GM12878 (cell line): ENCODE results near the gene TACC2. TPM values are rescaled to one million over a fixed set of nuclear protein-coding genes. Genes with fewer than 3 reads are reported as not detected.

ENCODE experiments used
- ATAC-seq: fragments of 200-7000 bp; cut with Tn5 transposase; 3 replicates; pipeline ENCODE4 v1.9.1; 2020; ENCODE audit warnings: mild to moderate bottlenecking, moderate library complexity
- BruUV-seq: library from RNA; stranded (reverse); fragments of 400-500 nt; replicated peaks from 2 replicates; lab custom pipeline; 2021; lab: Mats Ljungman, UMichigan
- CTCF ChIA-PET: fragments of 300-600 bp; sonication (Branson Sonifier 250); formaldehyde crosslinking; extraction: SDS; loops from one replicate; lab custom pipeline; 2021; ENCODE audit warnings: inconsistent platforms; lab: Yijun Ruan, JAX
- POLR2A ChIA-PET: fragments of 350-600 bp; formaldehyde crosslinking; extraction: SDS; loops from one replicate; lab custom pipeline; 2021; ENCODE audit warnings: inconsistent platforms; lab: Charles Lee
- RAD21 ChIA-PET: fragments of 300-600 bp; sonication (Branson Sonifier 250); formaldehyde crosslinking; loops from one replicate; lab custom pipeline; 2023; ENCODE audit warnings: antibody characterized with exemption; ENCODE audit not compliant: unreplicated experiment; lab: Charles Lee
- SMC1A ChIA-PET: fragments of 300-600 bp; sonication (Branson Sonifier 250); formaldehyde crosslinking; loops from one replicate; lab custom pipeline; 2023; ENCODE audit not compliant: unreplicated experiment, uncharacterized antibody; lab: Charles Lee
- DNase-seq: peaks from one replicate; pipeline ENCODE4 v3.0.0-alpha.2; 2011; ENCODE audit warnings: low read depth, low spot score
- FAIRE-seq: peaks from 3 replicates; lab custom pipeline; 2011; peaks lifted over from hg19 to GRCh38; lab: Jason Lieb, UNC
- H2AFZ ChIP-seq: 2 replicates; pipeline ENCODE4 v1.6.0; 2011; ENCODE audit warnings: low read depth, low read length, control low read depth; ENCODE audit not compliant: control insufficient read depth
- H3K27ac ChIP-seq: 2 replicates; pipeline ENCODE4 v1.5.1; 2011; ENCODE audit warnings: control low read depth; ENCODE audit not compliant: control insufficient read depth, insufficient read depth
- H3K27me3 ChIP-seq, 2 experiments: replicated peaks in 1 of 2; 2 replicates each; pipeline versions ENCODE4 v1.6.0 to v1.6.1; 2011; ENCODE audit warnings: low read length in 1 of 2; ENCODE audit not compliant: control insufficient read depth in 2 of 2, insufficient read depth in 2 of 2
- H3K36me3 ChIP-seq, 2 experiments: 2 replicates each; pipeline ENCODE4 v1.5.1; 2011; ENCODE audit warnings: low read length in 1 of 2; ENCODE audit not compliant: control insufficient read depth in 2 of 2, insufficient read depth in 2 of 2
- H3K4me1 ChIP-seq: 2 replicates; pipeline ENCODE4 v1.6.1; 2011; ENCODE audit warnings: mild to moderate bottlenecking, low read length, moderate library complexity, mixed read lengths; ENCODE audit not compliant: control insufficient read depth, insufficient read depth
- H3K4me2 ChIP-seq: 2 replicates; pipeline ENCODE4 v1.6.0; 2011; ENCODE audit warnings: control low read depth; ENCODE audit not compliant: control insufficient read depth, insufficient read depth
- H3K4me3 ChIP-seq: fragments of 200-600 bp; sonication (generic); 2 replicates; pipeline ENCODE4 v1.5.1; 2016
- H3K79me2 ChIP-seq: 2 replicates; pipeline ENCODE4 v1.6.0; 2011; ENCODE audit warnings: low read length; ENCODE audit not compliant: control insufficient read depth, insufficient read depth
- H3K9ac ChIP-seq: 2 replicates; pipeline ENCODE4 v1.8.0; 2011; ENCODE audit warnings: low read length, control low read depth, mixed read lengths; ENCODE audit not compliant: control insufficient read depth, insufficient read depth
- H3K9me3 ChIP-seq: replicated peaks from 3 replicates; pipeline ENCODE4 v1.5.1; 2011; ENCODE audit warnings: mild to moderate bottlenecking, low read length; ENCODE audit not compliant: control insufficient read depth, insufficient read depth
- H4K20me1 ChIP-seq: 2 replicates; pipeline ENCODE4 v1.6.0; 2011; ENCODE audit not compliant: control insufficient read depth, insufficient read depth
- CBX3 ChIP-seq: fragments of 200-600 bp; sonication (generic); IDR thresholded peaks from 2 replicates; pipeline ENCODE4 v1.6.1; 2016; ENCODE audit warnings: low read depth, borderline replicate concordance
- FOXK2 ChIP-seq: fragments of 450-650 bp; IDR thresholded peaks from 2 replicates; pipeline ENCODE4 v1.6.1; 2017; ENCODE audit warnings: mild to moderate bottlenecking, moderate library complexity
- STAT1 ChIP-seq: fragments of 450-650 bp; conservative IDR thresholded peaks from 2 replicates; pipeline ENCODE4 v1.6.1; 2014; ENCODE audit warnings: antibody characterized with exemption, mild to moderate bottlenecking
- TCF3 ChIP-seq: IDR thresholded peaks from 2 replicates; pipeline ENCODE4 v1.6.1; 2012; ENCODE audit warnings: low read depth, mild to moderate bottlenecking, low read length, borderline replicate concordance; ENCODE audit not compliant: insufficient read depth
- WGBS: methylation state at CpG from one replicate; pipeline ENCODE4 v1.1.6; 2016; ENCODE audit warnings: low lambda C conversion rate; ENCODE audit not compliant: insufficient replicate concordance, insufficient coverage; ENCODE audit errors: missing lambda C conversion rate; 5-methylcytosine and 5-hydroxymethylcytosine counted together
- in situ Hi-C: fragments of 300-500 bp; cut with MboI; formaldehyde crosslinking; loops from 9 replicates; pipeline ENCODE4 v1.14.3; 2018; ENCODE audit warnings: mixed read lengths
- intact Hi-C: fragments of 100-400 bp; cut with micrococcal nuclease; formaldehyde crosslinking; loops from one replicate; pipeline ENCODE4 v1.14.2; 2022; ENCODE audit not compliant: unreplicated experiment
- polyA plus RNA-seq, 11 experiments: library from polyadenylated mRNA; depleted of rRNA in 4 of 11; unstranded in 6 of 11; stranded (reverse) in 5 of 11; fragments of >200 nt; fragmentation: Nextera tagmentation in 4 of 11; fragmentation: Illumina TruSeq in 1 of 11; extraction: Ambion mirVana in 4 of 11; extraction: Trizol in 1 of 11; gene quantifications; 1 replicate in 1 of 11; 2 replicates in 10 of 11; pipeline versions ENCODE4 v1.2.1 to v1.2.3, GENCODE V29; 2011 to 2016; ENCODE audit warnings: inconsistent platforms in 2 of 11, missing spikeins in 2 of 11, low read depth in 1 of 11
- total RNA-seq, 4 experiments: library from RNA; depleted of rRNA in 3 of 4; stranded (reverse); fragments of >200 nt in 3 of 4; fragmentation: Illumina TruSeq in 1 of 4; extraction: Trizol in 1 of 4; gene quantifications; 2 replicates each; pipeline versions ENCODE4 v1.2.1 to v1.2.3, GENCODE V29; 2013 to 2021
- TF ChIP-seq, protein P1 (sequence below): IDR thresholded peaks from 2 replicates; pipeline ENCODE4 v1.6.1; 2011; ENCODE audit warnings: borderline replicate concordance, low read depth, mild to moderate bottlenecking, moderate library complexity, mixed read lengths, low read length; ENCODE audit not compliant: insufficient read depth; ENCODE audit errors: extremely low read length
- TF ChIP-seq, protein P2 (sequence below): fragments of 450-650 bp; IDR thresholded peaks from 2 replicates; pipeline ENCODE4 v1.6.1; 2017; ENCODE audit warnings: mild to moderate bottlenecking, moderate library complexity
- TF ChIP-seq, protein P3 (sequence below): fragments of 450-650 bp; IDR thresholded peaks from 2 replicates; pipeline ENCODE4 v1.6.1; 2016; ENCODE audit warnings: mild to moderate bottlenecking
- TF ChIP-seq, protein P4 (sequence below): IDR thresholded peaks from 2 replicates; pipeline ENCODE4 v1.6.1; 2011; ENCODE audit warnings: low read depth, mild to moderate bottlenecking, low read length, moderate library complexity, borderline replicate concordance; ENCODE audit errors: extremely low read depth
- TF ChIP-seq, protein P5 (sequence below): fragments of 450-650 bp; formaldehyde crosslinking; IDR thresholded peaks from 2 replicates; pipeline ENCODE4 v1.4.0; 2020; ENCODE audit warnings: mild to moderate bottlenecking, moderate library complexity

The TACC2 gene
- total and polyA plus RNA-seq, 10 of the 15 experiments (the other 5 are each of a cell fraction or from before 2014, with no cell fraction given) = 0.07 to 0.64 (median 0.13) TPM; not detected in 5

DNA sequence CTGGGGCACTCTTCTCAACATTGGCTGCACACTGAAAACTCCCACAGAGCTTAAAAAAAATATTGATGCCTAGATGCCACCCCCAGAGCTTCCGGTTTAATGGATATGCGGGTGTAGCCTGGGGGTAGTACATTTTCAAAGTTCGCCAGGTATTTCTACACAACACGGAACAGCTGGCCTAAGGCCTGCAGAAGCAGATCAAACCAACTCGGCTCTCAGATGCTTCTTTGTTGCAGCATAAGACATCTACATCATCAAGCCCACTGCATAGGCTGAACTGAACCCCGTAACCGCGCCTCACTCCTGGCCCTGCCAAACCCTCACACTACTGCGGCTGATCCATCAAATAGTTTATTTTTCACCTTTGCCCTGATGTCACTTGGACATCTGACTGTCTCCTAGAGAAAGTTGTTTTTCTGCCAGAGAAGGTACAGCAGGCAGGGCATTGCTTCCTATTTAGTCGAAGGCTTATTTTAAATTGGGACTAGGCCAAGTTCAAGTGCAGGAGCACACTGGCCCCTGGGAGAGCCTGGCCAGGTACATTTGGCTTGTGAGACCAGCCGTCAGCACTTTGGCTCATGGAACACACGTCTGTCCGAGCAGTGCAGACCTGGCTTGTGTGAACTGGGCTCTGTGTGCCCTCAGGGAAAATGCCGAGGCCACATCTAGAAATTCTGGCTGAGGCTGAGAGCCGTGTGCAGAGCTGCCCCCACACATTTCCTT, 113.3 kb downstream of the TACC2 start (continued):
- TF ChIP-seq, protein P1, sequence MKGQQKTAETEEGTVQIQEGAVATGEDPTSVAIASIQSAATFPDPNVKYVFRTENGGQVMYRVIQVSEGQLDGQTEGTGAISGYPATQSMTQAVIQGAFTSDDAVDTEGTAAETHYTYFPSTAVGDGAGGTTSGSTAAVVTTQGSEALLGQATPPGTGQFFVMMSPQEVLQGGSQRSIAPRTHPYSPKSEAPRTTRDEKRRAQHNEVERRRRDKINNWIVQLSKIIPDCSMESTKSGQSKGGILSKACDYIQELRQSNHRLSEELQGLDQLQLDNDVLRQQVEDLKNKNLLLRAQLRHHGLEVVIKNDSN = no peak

DNA sequence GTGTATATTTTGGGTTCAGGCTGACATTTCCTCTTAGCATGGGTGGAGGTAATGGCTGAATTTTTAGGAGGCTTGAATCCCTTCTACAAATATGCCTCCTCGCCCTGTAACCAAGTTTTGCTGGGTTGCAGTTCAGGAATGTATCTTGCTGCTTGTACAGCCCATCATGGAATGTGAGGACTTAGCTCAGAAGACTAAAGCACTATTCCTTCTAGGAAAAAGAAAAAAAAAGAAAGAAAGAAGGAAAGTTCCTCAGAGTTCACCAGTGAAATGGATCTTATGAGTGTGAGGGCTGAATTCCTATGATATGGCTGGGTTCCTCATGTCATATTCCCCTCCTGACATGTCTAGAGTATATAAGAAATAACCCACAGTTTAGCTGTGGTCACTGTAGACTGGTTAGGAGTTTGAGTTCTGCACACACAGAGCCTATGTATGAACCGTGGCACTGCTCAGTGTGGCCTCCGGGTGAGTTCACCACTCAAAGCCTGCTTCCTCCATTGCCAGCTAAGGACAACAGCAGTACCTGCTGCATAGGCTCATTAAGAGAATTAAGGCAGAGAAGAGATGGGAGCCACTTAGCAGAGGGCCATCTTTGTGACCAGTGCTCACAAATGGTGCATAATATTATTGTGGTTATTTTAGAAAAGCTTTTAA, 114.0 kb downstream of the TACC2 start:
- no peaks in the 10 kb centered on the region for H3K27me3 ChIP-seq
- no peaks in the 10 kb centered on the region for H3K4me1 ChIP-seq
- H4K20me1 ChIP-seq = no peaks in the 10 kb centered on the region
- no peak overlapping the region for H3K4me3 ChIP-seq
- intact Hi-C loops = no loop called here
- H3K27ac ChIP-seq = no peak overlapping the region
- no peak overlapping the region for H2AFZ ChIP-seq
- DNase-seq (no peak), ATAC-seq (no peak), FAIRE-seq (no peak)
- H3K36me3 ChIP-seq = no peaks in the 10 kb centered on the region
- ChIA-PET RAD21 (no interaction called here), SMC1A (no interaction called here), POLR2A (no interaction called here), CTCF (no interaction called here)
- WGBS = 9% methylated on average over 3 of the region's 3 CpGs
- H3K9me3 ChIP-seq = no peaks in the 10 kb centered on the region
- in situ Hi-C loops = no loop called here
- BruUV-seq = no TSS peak
- H3K9ac ChIP-seq = no peak overlapping the region
- no peaks in the 10 kb centered on the region for H3K79me2 ChIP-seq
- no peak overlapping the region for H3K4me2 ChIP-seq
- no peak for TF ChIP-seq STAT1
- no peak for TF ChIP-seq TCF3
- TF ChIP-seq, protein P2, sequence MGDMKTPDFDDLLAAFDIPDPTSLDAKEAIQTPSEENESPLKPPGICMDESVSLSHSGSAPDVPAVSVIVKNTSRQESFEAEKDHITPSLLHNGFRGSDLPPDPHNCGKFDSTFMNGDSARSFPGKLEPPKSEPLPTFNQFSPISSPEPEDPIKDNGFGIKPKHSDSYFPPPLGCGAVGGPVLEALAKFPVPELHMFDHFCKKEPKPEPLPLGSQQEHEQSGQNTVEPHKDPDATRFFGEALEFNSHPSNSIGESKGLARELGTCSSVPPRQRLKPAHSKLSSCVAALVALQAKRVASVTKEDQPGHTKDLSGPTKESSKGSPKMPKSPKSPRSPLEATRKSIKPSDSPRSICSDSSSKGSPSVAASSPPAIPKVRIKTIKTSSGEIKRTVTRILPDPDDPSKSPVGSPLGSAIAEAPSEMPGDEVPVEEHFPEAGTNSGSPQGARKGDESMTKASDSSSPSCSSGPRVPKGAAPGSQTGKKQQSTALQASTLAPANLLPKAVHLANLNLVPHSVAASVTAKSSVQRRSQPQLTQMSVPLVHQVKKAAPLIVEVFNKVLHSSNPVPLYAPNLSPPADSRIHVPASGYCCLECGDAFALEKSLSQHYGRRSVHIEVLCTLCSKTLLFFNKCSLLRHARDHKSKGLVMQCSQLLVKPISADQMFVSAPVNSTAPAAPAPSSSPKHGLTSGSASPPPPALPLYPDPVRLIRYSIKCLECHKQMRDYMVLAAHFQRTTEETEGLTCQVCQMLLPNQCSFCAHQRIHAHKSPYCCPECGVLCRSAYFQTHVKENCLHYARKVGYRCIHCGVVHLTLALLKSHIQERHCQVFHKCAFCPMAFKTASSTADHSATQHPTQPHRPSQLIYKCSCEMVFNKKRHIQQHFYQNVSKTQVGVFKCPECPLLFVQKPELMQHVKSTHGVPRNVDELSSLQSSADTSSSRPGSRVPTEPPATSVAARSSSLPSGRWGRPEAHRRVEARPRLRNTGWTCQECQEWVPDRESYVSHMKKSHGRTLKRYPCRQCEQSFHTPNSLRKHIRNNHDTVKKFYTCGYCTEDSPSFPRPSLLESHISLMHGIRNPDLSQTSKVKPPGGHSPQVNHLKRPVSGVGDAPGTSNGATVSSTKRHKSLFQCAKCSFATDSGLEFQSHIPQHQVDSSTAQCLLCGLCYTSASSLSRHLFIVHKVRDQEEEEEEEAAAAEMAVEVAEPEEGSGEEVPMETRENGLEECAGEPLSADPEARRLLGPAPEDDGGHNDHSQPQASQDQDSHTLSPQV = no peak
- TF ChIP-seq, protein P3, sequence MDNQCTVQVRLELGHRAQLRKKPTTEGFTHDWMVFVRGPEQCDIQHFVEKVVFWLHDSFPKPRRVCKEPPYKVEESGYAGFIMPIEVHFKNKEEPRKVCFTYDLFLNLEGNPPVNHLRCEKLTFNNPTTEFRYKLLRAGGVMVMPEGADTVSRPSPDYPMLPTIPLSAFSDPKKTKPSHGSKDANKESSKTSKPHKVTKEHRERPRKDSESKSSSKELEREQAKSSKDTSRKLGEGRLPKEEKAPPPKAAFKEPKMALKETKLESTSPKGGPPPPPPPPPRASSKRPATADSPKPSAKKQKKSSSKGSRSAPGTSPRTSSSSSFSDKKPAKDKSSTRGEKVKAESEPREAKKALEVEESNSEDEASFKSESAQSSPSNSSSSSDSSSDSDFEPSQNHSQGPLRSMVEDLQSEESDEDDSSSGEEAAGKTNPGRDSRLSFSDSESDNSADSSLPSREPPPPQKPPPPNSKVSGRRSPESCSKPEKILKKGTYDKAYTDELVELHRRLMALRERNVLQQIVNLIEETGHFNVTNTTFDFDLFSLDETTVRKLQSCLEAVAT = no peak
- TF ChIP-seq, protein P4, sequence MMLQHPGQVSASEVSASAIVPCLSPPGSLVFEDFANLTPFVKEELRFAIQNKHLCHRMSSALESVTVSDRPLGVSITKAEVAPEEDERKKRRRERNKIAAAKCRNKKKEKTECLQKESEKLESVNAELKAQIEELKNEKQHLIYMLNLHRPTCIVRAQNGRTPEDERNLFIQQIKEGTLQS = no peak
- TF ChIP-seq, protein P5, sequence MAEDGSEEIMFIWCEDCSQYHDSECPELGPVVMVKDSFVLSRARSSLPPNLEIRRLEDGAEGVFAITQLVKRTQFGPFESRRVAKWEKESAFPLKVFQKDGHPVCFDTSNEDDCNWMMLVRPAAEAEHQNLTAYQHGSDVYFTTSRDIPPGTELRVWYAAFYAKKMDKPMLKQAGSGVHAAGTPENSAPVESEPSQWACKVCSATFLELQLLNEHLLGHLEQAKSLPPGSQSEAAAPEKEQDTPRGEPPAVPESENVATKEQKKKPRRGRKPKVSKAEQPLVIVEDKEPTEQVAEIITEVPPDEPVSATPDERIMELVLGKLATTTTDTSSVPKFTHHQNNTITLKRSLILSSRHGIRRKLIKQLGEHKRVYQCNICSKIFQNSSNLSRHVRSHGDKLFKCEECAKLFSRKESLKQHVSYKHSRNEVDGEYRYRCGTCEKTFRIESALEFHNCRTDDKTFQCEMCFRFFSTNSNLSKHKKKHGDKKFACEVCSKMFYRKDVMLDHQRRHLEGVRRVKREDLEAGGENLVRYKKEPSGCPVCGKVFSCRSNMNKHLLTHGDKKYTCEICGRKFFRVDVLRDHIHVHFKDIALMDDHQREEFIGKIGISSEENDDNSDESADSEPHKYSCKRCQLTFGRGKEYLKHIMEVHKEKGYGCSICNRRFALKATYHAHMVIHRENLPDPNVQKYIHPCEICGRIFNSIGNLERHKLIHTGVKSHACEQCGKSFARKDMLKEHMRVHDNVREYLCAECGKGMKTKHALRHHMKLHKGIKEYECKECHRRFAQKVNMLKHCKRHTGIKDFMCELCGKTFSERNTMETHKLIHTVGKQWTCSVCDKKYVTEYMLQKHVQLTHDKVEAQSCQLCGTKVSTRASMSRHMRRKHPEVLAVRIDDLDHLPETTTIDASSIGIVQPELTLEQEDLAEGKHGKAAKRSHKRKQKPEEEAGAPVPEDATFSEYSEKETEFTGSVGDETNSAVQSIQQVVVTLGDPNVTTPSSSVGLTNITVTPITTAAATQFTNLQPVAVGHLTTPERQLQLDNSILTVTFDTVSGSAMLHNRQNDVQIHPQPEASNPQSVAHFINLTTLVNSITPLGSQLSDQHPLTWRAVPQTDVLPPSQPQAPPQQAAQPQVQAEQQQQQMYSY (CRISPR knock-in tag) = no peak
- no peak for TF ChIP-seq CBX3
- TF ChIP-seq FOXK2 = no peak
